OCI-LY1 (cell line): ENCODE results near the gene DRD4.

Source experiments
- CTCF ChIP-seq: fragments of 200-600 bp; sonication (generic), shearing (Covaris generic); IDR thresholded peaks from 2 replicates; pipeline ENCODE4 v1.5.1; 2017; ENCODE audit warnings: mild to moderate bottlenecking, antibody characterized with exemption, low read length, moderate library complexity, mixed read lengths
- EZH2 ChIP-seq: fragments of 200-600 bp; sonication (generic), shearing (Covaris generic); IDR thresholded peaks from 2 replicates; pipeline ENCODE4 v1.8.0; 2017; ENCODE audit warnings: borderline replicate concordance, mixed run types, mild to moderate bottlenecking, antibody characterized with exemption, low read length, moderate library complexity, mixed read lengths

- no peak for TF ChIP-seq CTCF
- TF ChIP-seq EZH2 = no peak
These were observed 50.7 kb downstream of the DRD4 start for GRCh38 chr11:687751-688150.
